HG02852 (cell line): ENCODE data around the gene FNBP1.
"Not testable (repeated sequence)": the region's sequence is repeated elsewhere in the genome, so short reads cannot be mapped to it uniquely, and the experiment has no call there.

Experiments
- ATAC-seq: cut with Tn5 transposase; IDR thresholded peaks from one replicate; pipeline ENCODE4 v1.9.1; 2021; ENCODE audit warnings: mild to moderate bottlenecking, moderate library complexity; ENCODE audit not compliant: unreplicated experiment

FNBP1 gene

GRCh38 chr9:129995409-129996160 lies 47.4 kb downstream of the FNBP1 start:
- ATAC-seq: no peak

- ATAC-seq: no peak
Measured at GRCh38 chr9:129994882-129995281, 48.1 kb downstream of the FNBP1 start.

- not testable (repeated sequence) for ATAC-seq
Measured at GRCh38 chr9:129991139-129991538, 51.9 kb downstream of the FNBP1 start.

- no peak for ATAC-seq
Measured at GRCh38 chr9:129990269-129991010, 52.5 kb downstream of the FNBP1 start.

GRCh38 chr9:129989740-129990139 lies 53.2 kb downstream of the FNBP1 start:
- no peak for ATAC-seq

- ATAC-seq: no peak
Measured at GRCh38 chr9:129989362-129989708, 53.7 kb downstream of the FNBP1 start.

- peak; percentile 52 for ATAC-seq
Measured at GRCh38 chr9:129988607-129989361, 54.2 kb downstream of the FNBP1 start.

- ATAC-seq: no peak
Measured at GRCh38 chr9:129987941-129988340, 55.0 kb downstream of the FNBP1 start.

GRCh38 chr9:129987047-129987446 lies 55.9 kb downstream of the FNBP1 start:
- ATAC-seq: no peak

GRCh38 chr9:129984589-129984988 lies 58.4 kb downstream of the FNBP1 start:
- not testable (repeated sequence) for ATAC-seq

GRCh38 chr9:129983891-129984290 lies 59.1 kb downstream of the FNBP1 start:
- no peak for ATAC-seq

- no peak for ATAC-seq
Measured at GRCh38 chr9:129981180-129981907, 61.6 kb downstream of the FNBP1 start.

GRCh38 chr9:129980224-129980623 lies 62.8 kb downstream of the FNBP1 start:
- ATAC-seq: not testable (repeated sequence)

- ATAC-seq: no peak
Measured at GRCh38 chr9:129979071-129979745, 63.8 kb downstream of the FNBP1 start.

GRCh38 chr9:129972816-129973215 lies 70.2 kb downstream of the FNBP1 start:
- no peak for ATAC-seq

GRCh38 chr9:129968690-129969485 lies 74.1 kb downstream of the FNBP1 start:
- no peak for ATAC-seq

GRCh38 chr9:129964901-129965734 lies 77.9 kb downstream of the FNBP1 start:
- no peak for ATAC-seq

- peak; percentile 72 for ATAC-seq
Measured at GRCh38 chr9:129962889-129963703, 79.9 kb downstream of the FNBP1 start.
